Measurements from ENCODE around the gene EXO5.

EXO5 gene, protein sequence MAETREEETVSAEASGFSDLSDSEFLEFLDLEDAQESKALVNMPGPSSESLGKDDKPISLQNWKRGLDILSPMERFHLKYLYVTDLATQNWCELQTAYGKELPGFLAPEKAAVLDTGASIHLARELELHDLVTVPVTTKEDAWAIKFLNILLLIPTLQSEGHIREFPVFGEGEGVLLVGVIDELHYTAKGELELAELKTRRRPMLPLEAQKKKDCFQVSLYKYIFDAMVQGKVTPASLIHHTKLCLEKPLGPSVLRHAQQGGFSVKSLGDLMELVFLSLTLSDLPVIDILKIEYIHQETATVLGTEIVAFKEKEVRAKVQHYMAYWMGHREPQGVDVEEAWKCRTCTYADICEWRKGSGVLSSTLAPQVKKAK

DNA sequence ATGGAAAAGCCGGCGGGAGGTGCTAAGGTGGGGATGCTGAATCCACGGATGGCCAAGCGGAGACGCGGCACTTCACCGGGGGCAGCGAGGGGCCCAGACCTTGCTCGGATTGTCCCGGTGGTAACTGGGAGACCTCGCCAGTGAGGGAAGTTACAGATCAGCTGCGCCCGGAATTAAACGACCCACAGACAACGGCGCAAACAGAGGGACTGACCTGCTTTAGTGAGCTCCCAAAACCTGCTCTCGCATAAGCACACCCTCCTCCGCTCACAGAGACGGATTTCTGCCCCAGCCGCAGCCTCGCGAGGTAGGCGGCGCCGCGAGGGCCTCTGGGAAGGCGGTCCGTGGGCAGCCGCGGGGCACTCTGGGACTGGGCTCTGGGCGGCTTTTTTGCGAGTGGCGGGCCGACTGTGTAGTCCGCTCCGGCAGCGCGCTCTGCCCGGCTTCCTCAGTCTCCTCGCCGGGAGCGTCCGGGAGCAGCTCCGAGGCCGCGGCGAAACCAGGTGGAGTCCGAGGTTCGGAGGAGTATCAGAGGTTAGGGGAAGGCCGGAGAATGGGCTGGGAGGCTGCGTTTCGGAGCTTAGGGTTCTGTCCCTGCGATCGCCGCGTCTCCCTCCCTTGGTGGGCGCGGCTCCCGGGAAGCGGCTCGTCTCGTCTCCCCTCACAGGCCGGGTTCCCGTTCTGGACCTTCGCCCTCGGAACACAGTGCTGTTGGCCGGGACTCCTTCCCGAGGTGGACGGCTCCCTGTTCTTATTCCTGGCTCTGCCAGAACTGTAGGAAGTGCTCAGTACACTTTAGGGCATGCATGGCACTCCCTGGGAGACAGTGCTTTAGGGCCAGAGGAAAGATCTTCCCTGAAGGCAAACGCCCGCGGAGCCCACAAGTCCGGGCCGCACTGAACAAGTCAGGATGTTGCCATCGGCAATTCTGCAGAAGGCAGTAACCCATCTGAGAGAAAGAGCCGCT, at the start of gene EXO5:
TSS of gene EXO5 (plus strand) at position 393 of the 967 bp plus-strand sequence. CDS start 5,778 bp downstream, outside the sequence.
- DNase-seq (ENCODE audit: extremely low spot score): peak; percentile 51
- POLR2A ChIA-PET: interaction anchor here (0.5 to 2.5 kb wide), 9 partner anchors 8 to 135 kb away, joined by 3 to 27 read pairs (median 4); partner anchors contain the start of genes SMAP2, ZFP69, ZFP69B and ZNF684
- TF ChIP-seq L3MBTL2 (conservative IDR thresholded peaks at IDR 0.05) (peak; percentile 87), NFRKB (IDR thresholded peaks at IDR 0.05) (no peak), SP1 (IDR thresholded peaks at IDR 0.05) (no peak), FOXK2 (IDR thresholded peaks at IDR 0.05) (no peak)

DNA sequence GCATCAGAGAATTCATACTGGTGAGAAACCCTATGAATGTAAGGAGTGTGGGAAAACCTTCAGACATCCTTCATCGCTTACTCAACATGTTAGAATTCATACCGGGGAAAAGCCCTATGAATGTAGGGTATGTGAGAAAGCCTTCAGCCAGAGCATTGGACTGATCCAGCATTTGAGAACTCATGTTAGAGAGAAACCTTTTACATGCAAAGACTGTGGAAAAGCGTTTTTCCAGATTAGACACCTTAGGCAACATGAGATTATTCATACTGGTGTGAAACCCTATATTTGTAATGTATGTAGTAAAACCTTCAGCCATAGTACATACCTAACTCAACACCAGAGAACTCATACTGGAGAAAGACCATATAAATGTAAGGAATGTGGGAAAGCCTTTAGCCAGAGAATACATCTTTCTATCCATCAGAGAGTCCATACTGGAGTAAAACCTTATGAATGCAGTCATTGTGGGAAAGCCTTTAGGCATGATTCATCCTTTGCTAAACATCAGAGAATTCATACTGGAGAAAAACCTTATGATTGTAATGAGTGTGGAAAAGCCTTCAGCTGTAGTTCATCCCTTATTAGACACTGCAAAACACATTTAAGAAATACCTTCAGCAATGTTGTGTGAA, 45.5 kb upstream of the EXO5 start:
- POLR2A ChIA-PET: interaction anchor here (1.3 kb wide), 1 partner anchor 12 kb away, joined by 5 read pairs; the partner anchor contains the start of gene ZFP69B
- TF ChIP-seq NFRKB (IDR thresholded peaks at IDR 0.05) (no peak), FOXK2 (IDR thresholded peaks at IDR 0.05) (no peak)
- CTCF ChIA-PET: no interaction called here
- no peak for DNase-seq (ENCODE audit: extremely low spot score)

More for the DNA sequence above, at the start of gene EXO5:
- CTCF ChIA-PET: no interaction called here

DNA sequence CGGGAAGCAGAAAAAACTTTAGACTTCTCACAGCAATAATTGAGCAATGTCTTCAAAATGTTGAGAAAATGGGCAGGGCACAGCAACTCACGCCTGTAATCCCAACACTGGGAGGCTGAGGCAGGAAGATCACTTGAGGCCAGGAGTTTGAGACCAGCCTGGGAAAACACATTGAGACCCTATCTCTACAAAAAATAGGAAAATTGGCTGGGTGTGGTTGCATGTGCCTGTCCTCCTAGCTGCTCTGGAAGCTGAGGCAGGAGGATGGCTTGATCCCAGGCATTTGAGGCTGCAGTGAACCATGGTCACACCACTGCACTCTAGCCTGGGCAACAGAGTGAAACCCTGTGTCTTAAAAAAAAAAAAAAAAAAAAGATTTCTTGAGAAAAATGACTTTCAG, 39.2 kb upstream of the EXO5 start:
- DNase-seq (ENCODE audit: extremely low spot score): no peak
- POLR2A ChIA-PET: no interaction called here
- no peak for TF ChIP-seq ELF4 (IDR thresholded peaks at IDR 0.05)
- CTCF ChIA-PET: no interaction called here

DNA sequence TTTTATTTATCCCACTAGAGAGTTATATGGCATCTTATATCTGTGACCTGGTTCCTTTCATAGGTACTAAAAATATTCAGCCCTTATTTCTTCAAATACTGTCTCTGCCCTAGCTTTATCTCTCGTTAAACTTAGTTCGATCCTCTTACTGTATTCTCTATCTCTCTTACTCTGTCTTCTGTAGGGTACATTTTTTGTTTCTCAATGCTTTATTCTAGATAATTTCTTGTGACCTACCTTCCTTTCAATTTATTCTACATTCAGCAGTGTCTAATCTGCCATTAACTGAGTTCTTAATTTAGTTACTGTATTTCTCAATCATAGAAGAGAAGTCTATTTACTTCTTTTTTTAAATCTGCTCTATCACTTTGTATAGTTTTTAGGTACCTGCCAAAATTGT, 33.3 kb upstream of the EXO5 start:
- TF ChIP-seq ZNF384 (IDR thresholded peaks at IDR 0.05) (no peak), SUZ12 (IDR thresholded peaks at IDR 0.05) (no peak), BHLHE40 (IDR thresholded peaks at IDR 0.05; ENCODE audit: borderline replicate concordance) (no peak), ARNT (IDR thresholded peaks at IDR 0.05) (no peak), HDGF (IDR thresholded peaks at IDR 0.05; ENCODE audit: borderline replicate concordance) (no peak), NFRKB (IDR thresholded peaks at IDR 0.05) (no peak), CTBP1 (IDR thresholded peaks at IDR 0.05; ENCODE audit: borderline replicate concordance) (no peak)
- TF ChIP-seq, protein P1, sequence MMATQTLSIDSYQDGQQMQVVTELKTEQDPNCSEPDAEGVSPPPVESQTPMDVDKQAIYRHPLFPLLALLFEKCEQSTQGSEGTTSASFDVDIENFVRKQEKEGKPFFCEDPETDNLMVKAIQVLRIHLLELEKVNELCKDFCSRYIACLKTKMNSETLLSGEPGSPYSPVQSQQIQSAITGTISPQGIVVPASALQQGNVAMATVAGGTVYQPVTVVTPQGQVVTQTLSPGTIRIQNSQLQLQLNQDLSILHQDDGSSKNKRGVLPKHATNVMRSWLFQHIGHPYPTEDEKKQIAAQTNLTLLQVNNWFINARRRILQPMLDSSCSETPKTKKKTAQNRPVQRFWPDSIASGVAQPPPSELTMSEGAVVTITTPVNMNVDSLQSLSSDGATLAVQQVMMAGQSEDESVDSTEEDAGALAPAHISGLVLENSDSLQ (IDR thresholded peaks at IDR 0.05): no peak
- POLR2A ChIA-PET: interaction anchor here (1.8 kb wide), 1 partner anchor 25 kb away, joined by 5 read pairs; the partner anchor contains the start of gene ZFP69B
- CTCF ChIA-PET: no interaction called here
- no peak for DNase-seq (ENCODE audit: extremely low spot score)

DNA sequence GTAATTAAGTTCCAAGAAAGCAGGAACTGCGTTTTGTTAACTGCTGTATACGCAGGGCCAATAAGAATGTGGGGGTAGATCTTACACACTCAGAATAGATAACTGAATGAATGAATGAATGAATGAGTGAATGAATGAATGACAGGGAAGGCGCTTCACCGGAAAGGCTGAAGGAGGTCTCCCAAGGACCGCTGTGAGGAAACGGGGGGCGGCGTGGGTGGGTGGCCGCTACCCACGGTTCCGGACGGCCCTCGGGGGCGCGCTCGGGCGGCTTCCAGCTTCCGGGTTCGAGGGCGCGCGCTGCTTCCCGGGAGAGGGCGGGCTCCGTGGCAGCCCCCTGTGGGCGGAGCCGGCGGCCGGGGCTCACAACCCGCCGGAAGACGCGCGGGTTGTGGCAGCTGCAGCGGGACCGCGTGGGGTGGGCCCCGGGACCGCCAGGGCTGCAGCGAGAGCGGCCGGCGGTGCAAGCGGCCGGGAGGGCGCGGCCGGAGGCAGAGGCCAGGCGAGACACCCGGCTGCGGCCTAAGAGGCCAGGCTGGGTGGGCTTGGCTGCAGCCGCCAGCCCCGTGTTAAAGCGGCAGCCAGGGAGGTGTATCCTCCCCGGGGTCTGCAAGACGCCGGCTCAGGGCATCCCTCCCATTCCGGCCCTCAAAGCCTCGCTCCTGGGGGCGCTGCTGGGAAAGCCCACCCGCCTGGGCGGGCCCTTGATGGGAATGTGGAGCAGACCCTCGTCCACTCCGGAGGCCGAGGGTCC, 31.5 kb upstream of the EXO5 start, which contains the start of gene ZFP69:
TSS of gene ZFP69 (plus strand) at position 367 of the 754 bp plus-strand sequence. CDS start 2,072 bp downstream, outside the sequence.
- TF ChIP-seq L3MBTL2 (conservative IDR thresholded peaks at IDR 0.05): 0 out of 2 replicates have a peak, but pooled peaks have one; percentile 13
- TF ChIP-seq, protein P1 (IDR thresholded peaks at IDR 0.05): peak; percentile 42; the same call in 1 of the 2 replicates
- no peak for TF ChIP-seq NFRKB (IDR thresholded peaks at IDR 0.05)
- peak; percentile 56 for TF ChIP-seq ELF4 (IDR thresholded peaks at IDR 0.05)
- TF ChIP-seq FOXM1 (IDR thresholded peaks at IDR 0.05; ENCODE audit: borderline replicate concordance): no peak
- peak; percentile 62; the same call in 1 of the 2 replicates for TF ChIP-seq LEF1 (IDR thresholded peaks at IDR 0.05; ENCODE audit: borderline replicate concordance)
- no peak for TF ChIP-seq TARDBP (IDR thresholded peaks at IDR 0.05)
- ChIA-PET POLR2A (interaction anchor here (0.7 to 3.1 kb wide), 5 partner anchors 27 to 55 kb away, joined by 3 to 30 read pairs (median 10); partner anchors contain the start of genes EXO5, ZFP69B and ZNF684), CTCF (no interaction called here)
- DNase-seq (ENCODE audit: extremely low spot score): peak; percentile 89

DNA sequence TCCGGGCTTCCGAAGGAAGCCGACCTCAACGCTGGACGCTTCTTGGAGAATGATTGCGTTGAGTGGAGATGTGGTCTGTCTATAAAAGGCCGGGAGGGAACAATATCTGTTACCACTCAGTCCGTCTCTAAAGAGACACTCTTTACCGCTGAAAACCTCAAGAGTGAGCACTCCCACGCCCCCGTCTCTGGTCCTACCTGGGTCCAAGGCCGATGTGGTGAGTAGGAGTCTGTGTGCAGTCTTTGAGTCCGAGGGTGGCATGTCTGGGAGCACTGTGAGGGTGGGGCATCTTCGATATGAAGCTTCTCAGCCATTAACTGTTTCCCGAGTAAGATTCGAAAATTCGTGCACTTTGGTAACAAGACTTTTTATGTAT, 30.9 kb upstream of the EXO5 start:
- CTCF ChIA-PET: no interaction called here
- POLR2A ChIA-PET: interaction anchor here (1.3 to 3.1 kb wide), 5 partner anchors 27 to 214 kb away, joined by 3 to 30 read pairs (median 10); partner anchors contain the start of genes EXO5, NFYC, ZFP69B and ZNF684
- TF ChIP-seq BHLHE40 (IDR thresholded peaks at IDR 0.05; ENCODE audit: borderline replicate concordance) (no peak), FOXM1 (IDR thresholded peaks at IDR 0.05; ENCODE audit: borderline replicate concordance) (no peak), L3MBTL2 (conservative IDR thresholded peaks at IDR 0.05) (no peak; the same call in 1 of the 2 replicates), ZNF384 (IDR thresholded peaks at IDR 0.05) (no peak), LEF1 (IDR thresholded peaks at IDR 0.05; ENCODE audit: borderline replicate concordance) (no peak), CTBP1 (IDR thresholded peaks at IDR 0.05; ENCODE audit: borderline replicate concordance) (no peak), SP1 (IDR thresholded peaks at IDR 0.05) (no peak), SUZ12 (IDR thresholded peaks at IDR 0.05) (no peak), TARDBP (IDR thresholded peaks at IDR 0.05) (no peak), ARNT (IDR thresholded peaks at IDR 0.05) (no peak), FOXA1 (IDR thresholded peaks at IDR 0.05) (no peak), ELF4 (IDR thresholded peaks at IDR 0.05) (no peak), HDGF (IDR thresholded peaks at IDR 0.05; ENCODE audit: borderline replicate concordance) (no peak), NFRKB (IDR thresholded peaks at IDR 0.05) (no peak), FOXK2 (IDR thresholded peaks at IDR 0.05) (no peak)
- TF ChIP-seq, protein P1 (IDR thresholded peaks at IDR 0.05): no peak
- peak; percentile 35 for DNase-seq (ENCODE audit: extremely low spot score)

Measured in HEK293T (cell line).